ENCODE measurements around the gene OTOF. TPM values are rescaled to one million over a fixed set of nuclear protein-coding genes. Genes with fewer than 3 reads are reported as not detected.

OTOF gene
- total RNA-seq, 1 donor from 2014 or later: 0.36 TPM

- peaks cover 4% of the 10 kb centered on the region for H3F3A ChIP-seq (ENCODE audit: low read depth)
- Mint-ChIP-seq H3K4me3 (no peak overlapping the region), H3K4me1 (peaks cover 35% of the 10 kb centered on the region), H3K27me3 (ENCODE audit: insufficient read depth, low read depth) (peaks cover 10% of the 10 kb centered on the region), H3K36me3 (peaks cover 3% of the 10 kb centered on the region), H3K9me3 (no peaks in the 10 kb centered on the region), H3K27ac (peak overlapping the region; percentile 54)
- TF ChIP-seq, protein P1, sequence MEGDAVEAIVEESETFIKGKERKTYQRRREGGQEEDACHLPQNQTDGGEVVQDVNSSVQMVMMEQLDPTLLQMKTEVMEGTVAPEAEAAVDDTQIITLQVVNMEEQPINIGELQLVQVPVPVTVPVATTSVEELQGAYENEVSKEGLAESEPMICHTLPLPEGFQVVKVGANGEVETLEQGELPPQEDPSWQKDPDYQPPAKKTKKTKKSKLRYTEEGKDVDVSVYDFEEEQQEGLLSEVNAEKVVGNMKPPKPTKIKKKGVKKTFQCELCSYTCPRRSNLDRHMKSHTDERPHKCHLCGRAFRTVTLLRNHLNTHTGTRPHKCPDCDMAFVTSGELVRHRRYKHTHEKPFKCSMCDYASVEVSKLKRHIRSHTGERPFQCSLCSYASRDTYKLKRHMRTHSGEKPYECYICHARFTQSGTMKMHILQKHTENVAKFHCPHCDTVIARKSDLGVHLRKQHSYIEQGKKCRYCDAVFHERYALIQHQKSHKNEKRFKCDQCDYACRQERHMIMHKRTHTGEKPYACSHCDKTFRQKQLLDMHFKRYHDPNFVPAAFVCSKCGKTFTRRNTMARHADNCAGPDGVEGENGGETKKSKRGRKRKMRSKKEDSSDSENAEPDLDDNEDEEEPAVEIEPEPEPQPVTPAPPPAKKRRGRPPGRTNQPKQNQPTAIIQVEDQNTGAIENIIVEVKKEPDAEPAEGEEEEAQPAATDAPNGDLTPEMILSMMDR (IDR thresholded peaks at IDR 0.05): no peak
- TF ChIP-seq EZH2 (IDR thresholded peaks at IDR 0.05) (no peak), EZH2phosphoT487 (IDR thresholded peaks at IDR 0.05) (no peak)
- H3K27ac ChIP-seq: no peak overlapping the region
- H3K4me1 ChIP-seq: peaks cover 19% of the 10 kb centered on the region
- H3K79me2 ChIP-seq (ENCODE audit: low read depth): no peaks in the 10 kb centered on the region
- H3K36me3 ChIP-seq: no peaks in the 10 kb centered on the region
- H2AFZ ChIP-seq (replicated peaks): no peak overlapping the region
- no peaks in the 10 kb centered on the region for H3K9me3 ChIP-seq (ENCODE audit: low read depth)
- no peak overlapping the region for H3K9ac ChIP-seq
- no peaks in the 10 kb centered on the region for H4K20me1 ChIP-seq (ENCODE audit: low read depth)
- no peak for DNase-seq (ENCODE audit: low spot score)
- peak overlapping the region; percentile 18 for H3K4me2 ChIP-seq
- H3K4me3 ChIP-seq: no peak overlapping the region
- no peaks in the 10 kb centered on the region for H3K27me3 ChIP-seq
These were observed 21.3 kb downstream of the OTOF start for GRCh38 chr2:26456440-26457250.

DNA sequence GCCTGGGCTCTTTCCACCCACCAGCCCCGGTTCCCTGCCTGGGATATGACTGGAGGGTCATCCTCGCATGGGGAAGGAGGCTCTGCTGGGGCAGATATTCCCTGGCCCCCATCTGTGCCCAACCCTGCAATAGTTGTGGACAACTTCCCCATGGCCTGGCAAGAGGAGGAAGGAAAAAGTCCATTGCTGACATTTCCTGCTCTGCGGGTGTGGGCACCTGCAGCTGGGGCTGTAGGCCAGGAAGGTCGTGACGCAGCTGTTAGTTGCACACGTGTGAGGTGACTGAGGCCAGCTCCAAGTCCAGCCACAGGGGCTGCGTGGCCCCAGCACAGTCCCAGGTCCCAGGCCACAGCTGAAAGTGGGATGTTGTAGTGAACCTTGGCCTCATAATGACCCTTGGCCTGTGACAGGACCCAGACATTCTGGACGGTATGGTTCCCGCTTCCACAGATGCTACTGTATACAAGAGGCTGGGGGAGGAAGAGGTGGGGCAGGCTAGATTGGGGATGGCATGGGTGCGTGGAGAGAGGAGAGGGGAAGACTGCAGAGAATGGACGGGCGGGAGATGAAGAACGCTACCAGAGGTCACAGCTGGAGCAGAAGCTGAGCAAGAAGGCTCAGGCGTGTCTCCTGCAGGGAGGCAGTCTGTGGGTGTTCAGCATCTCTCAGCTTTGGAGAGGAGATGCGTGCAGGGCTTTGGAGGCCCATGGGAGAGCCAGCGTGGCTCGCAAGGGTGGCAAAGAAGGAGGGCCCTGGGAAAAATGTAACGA is 22.1 kb downstream of the OTOF start:
- Histone ChIP-seq H3K27ac (no peak overlapping the region), H3K36me3 (no peaks in the 10 kb centered on the region), H3K9me3 (ENCODE audit: low read depth) (no peaks in the 10 kb centered on the region), H3K4me3 (no peak overlapping the region), H3K4me1 (peaks cover 19% of the 10 kb centered on the region), H3K79me2 (ENCODE audit: low read depth) (no peaks in the 10 kb centered on the region), H3K4me2 (peak overlapping the region; percentile 43), H3F3A (ENCODE audit: low read depth) (peaks cover 4% of the 10 kb centered on the region), H3K9ac (no peak overlapping the region), H2AFZ (replicated peaks) (no peak overlapping the region), H3K27me3 (no peaks in the 10 kb centered on the region), H4K20me1 (ENCODE audit: low read depth) (no peaks in the 10 kb centered on the region)
- Mint-ChIP-seq H3K4me3 (no peak overlapping the region), H3K27ac (peak overlapping the region; percentile 16), H3K9me3 (no peaks in the 10 kb centered on the region), H3K4me1 (peaks cover 35% of the 10 kb centered on the region), H3K36me3 (peaks cover 3% of the 10 kb centered on the region), H3K27me3 (ENCODE audit: insufficient read depth, low read depth) (peaks cover 10% of the 10 kb centered on the region)
- DNase-seq (ENCODE audit: low spot score): no peak
- TF ChIP-seq EZH2 (IDR thresholded peaks at IDR 0.05) (no peak), EZH2phosphoT487 (IDR thresholded peaks at IDR 0.05) (no peak)
- TF ChIP-seq, protein P1 (IDR thresholded peaks at IDR 0.05): no peak

- H3K27ac ChIP-seq: no peak overlapping the region
- H4K20me1 ChIP-seq (ENCODE audit: low read depth): no peaks in the 10 kb centered on the region
- H3K4me3 ChIP-seq: no peak overlapping the region
- Mint-ChIP-seq H3K9me3 (no peaks in the 10 kb centered on the region), H3K36me3 (peaks cover 3% of the 10 kb centered on the region), H3K27me3 (ENCODE audit: insufficient read depth, low read depth) (peaks cover 10% of the 10 kb centered on the region), H3K27ac (no peak overlapping the region), H3K4me1 (peaks cover 35% of the 10 kb centered on the region), H3K4me3 (no peak overlapping the region)
- H3F3A ChIP-seq (ENCODE audit: low read depth): peaks cover 4% of the 10 kb centered on the region
- no peaks in the 10 kb centered on the region for H3K9me3 ChIP-seq (ENCODE audit: low read depth)
- peak overlapping the region; percentile 43 for H3K4me2 ChIP-seq
- no peaks in the 10 kb centered on the region for H3K27me3 ChIP-seq
- no peaks in the 10 kb centered on the region for H3K36me3 ChIP-seq
- no peak overlapping the region for H2AFZ ChIP-seq (replicated peaks)
- no peaks in the 10 kb centered on the region for H3K79me2 ChIP-seq (ENCODE audit: low read depth)
- no peak for DNase-seq (ENCODE audit: low spot score)
- H3K9ac ChIP-seq: no peak overlapping the region
- TF ChIP-seq EZH2 (IDR thresholded peaks at IDR 0.05): no peak
- TF ChIP-seq, protein P1 (IDR thresholded peaks at IDR 0.05): no peak
- TF ChIP-seq EZH2phosphoT487 (IDR thresholded peaks at IDR 0.05): no peak
- peaks cover 19% of the 10 kb centered on the region for H3K4me1 ChIP-seq
These were observed 22.8 kb downstream of the OTOF start for GRCh38 chr2:26455037-26455669.

Measured in neural progenitor cell (in vitro differentiated cells).